ENCODE measurements around the gene KLRC3. TPM values are rescaled to one million over a fixed set of nuclear protein-coding genes. Genes with fewer than 3 reads are reported as not detected.

The KLRC3 gene
- total and polyA plus RNA-seq, 2 of the 13 experiments (the other 11 are each of a cell fraction or from before 2014, with no cell fraction given): not detected

DNA sequence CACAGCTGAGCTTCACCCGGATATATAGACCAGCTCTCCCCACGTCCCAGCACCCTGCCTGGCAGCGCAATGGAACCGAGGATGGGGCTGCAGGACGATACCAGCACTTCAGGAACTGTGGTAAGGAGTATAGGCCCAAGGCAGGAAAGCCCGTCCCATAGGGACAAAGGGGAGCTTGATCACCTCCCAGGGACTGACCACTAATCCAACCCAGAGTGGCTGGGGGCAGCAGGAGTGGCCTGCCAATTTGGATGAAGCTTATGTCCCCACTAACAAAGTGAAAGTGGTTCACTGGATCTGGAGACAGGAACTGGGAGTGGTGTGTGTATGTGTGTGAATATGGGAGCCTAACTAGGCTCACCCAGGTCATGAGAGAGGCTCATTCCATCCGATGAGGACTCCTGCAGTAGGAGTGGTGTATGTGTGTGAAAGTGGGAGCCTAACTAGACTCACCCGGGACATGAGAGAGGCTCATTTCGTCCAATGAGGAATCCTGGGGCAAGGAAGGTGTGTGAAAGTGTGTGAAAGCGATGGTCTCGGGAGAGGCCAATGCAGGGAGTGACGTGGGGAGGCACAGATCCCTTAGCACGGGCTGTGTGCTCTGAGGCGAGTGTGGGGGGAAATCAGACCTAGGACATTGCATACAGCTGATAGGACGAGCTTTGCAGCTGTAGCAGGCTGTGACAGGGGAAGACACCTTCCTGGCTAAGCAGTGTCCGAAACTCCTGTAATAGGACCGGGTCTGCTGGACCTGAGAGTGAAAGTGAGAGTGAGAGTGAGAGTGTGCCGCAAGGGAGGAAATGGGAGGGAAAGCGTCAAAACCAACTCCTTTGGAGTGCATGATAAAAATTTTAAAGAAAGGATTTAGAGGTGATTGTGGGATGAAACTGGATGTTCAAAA is 56.2 kb downstream of the KLRC3 start (continued):
- TF ChIP-seq CAMTA2 (CRISPR knock-in tag; IDR thresholded peaks at IDR 0.05; ENCODE audit: borderline replicate concordance) (0 out of 2 replicates have a peak, but pooled peaks have one; percentile 31), GTF3A (CRISPR knock-in tag; conservative IDR thresholded peaks at IDR 0.05) (no peak), ZNF44 (CRISPR knock-in tag; IDR thresholded peaks at IDR 0.05) (no peak), ZNF30 (CRISPR knock-in tag; IDR thresholded peaks at IDR 0.05) (peak; percentile 42; the same call in 1 of the 2 replicates), TAF1 (CRISPR knock-in tag; IDR thresholded peaks at IDR 0.05) (peak; percentile 48), ZNF605 (CRISPR knock-in tag; IDR thresholded peaks at IDR 0.05) (0 out of 2 replicates have a peak, but pooled peaks have one; percentile 21), HMG20A (CRISPR knock-in tag; IDR thresholded peaks at IDR 0.05; ENCODE audit: borderline replicate concordance) (no peak), MIER2 (CRISPR knock-in tag; IDR thresholded peaks at IDR 0.05) (0 out of 2 replicates have a peak, but pooled peaks have one; percentile 12), SP5 (CRISPR knock-in tag; IDR thresholded peaks at IDR 0.05; ENCODE audit: borderline replicate concordance, low read depth) (no peak), NR2F1 (CRISPR knock-in tag; IDR thresholded peaks at IDR 0.05) (no peak), GLI4 (CRISPR knock-in tag; IDR thresholded peaks at IDR 0.05; ENCODE audit: borderline replicate concordance) (peak; percentile 56; the same call in 1 of the 2 replicates), ZFY (CRISPR knock-in tag; IDR thresholded peaks at IDR 0.05) (peak; percentile 53), MYC (CRISPR knock-in tag; IDR thresholded peaks at IDR 0.05; ENCODE audit: borderline replicate concordance) (no peak)
- TF ChIP-seq, protein P1, sequence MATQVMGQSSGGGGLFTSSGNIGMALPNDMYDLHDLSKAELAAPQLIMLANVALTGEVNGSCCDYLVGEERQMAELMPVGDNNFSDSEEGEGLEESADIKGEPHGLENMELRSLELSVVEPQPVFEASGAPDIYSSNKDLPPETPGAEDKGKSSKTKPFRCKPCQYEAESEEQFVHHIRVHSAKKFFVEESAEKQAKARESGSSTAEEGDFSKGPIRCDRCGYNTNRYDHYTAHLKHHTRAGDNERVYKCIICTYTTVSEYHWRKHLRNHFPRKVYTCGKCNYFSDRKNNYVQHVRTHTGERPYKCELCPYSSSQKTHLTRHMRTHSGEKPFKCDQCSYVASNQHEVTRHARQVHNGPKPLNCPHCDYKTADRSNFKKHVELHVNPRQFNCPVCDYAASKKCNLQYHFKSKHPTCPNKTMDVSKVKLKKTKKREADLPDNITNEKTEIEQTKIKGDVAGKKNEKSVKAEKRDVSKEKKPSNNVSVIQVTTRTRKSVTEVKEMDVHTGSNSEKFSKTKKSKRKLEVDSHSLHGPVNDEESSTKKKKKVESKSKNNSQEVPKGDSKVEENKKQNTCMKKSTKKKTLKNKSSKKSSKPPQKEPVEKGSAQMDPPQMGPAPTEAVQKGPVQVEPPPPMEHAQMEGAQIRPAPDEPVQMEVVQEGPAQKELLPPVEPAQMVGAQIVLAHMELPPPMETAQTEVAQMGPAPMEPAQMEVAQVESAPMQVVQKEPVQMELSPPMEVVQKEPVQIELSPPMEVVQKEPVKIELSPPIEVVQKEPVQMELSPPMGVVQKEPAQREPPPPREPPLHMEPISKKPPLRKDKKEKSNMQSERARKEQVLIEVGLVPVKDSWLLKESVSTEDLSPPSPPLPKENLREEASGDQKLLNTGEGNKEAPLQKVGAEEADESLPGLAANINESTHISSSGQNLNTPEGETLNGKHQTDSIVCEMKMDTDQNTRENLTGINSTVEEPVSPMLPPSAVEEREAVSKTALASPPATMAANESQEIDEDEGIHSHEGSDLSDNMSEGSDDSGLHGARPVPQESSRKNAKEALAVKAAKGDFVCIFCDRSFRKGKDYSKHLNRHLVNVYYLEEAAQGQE (IDR thresholded peaks at IDR 0.05; ENCODE audit: borderline replicate concordance in 1 of 2, low read depth in 1 of 2, low read length in 2 of 2): no peak
- TF ChIP-seq, protein P2, sequence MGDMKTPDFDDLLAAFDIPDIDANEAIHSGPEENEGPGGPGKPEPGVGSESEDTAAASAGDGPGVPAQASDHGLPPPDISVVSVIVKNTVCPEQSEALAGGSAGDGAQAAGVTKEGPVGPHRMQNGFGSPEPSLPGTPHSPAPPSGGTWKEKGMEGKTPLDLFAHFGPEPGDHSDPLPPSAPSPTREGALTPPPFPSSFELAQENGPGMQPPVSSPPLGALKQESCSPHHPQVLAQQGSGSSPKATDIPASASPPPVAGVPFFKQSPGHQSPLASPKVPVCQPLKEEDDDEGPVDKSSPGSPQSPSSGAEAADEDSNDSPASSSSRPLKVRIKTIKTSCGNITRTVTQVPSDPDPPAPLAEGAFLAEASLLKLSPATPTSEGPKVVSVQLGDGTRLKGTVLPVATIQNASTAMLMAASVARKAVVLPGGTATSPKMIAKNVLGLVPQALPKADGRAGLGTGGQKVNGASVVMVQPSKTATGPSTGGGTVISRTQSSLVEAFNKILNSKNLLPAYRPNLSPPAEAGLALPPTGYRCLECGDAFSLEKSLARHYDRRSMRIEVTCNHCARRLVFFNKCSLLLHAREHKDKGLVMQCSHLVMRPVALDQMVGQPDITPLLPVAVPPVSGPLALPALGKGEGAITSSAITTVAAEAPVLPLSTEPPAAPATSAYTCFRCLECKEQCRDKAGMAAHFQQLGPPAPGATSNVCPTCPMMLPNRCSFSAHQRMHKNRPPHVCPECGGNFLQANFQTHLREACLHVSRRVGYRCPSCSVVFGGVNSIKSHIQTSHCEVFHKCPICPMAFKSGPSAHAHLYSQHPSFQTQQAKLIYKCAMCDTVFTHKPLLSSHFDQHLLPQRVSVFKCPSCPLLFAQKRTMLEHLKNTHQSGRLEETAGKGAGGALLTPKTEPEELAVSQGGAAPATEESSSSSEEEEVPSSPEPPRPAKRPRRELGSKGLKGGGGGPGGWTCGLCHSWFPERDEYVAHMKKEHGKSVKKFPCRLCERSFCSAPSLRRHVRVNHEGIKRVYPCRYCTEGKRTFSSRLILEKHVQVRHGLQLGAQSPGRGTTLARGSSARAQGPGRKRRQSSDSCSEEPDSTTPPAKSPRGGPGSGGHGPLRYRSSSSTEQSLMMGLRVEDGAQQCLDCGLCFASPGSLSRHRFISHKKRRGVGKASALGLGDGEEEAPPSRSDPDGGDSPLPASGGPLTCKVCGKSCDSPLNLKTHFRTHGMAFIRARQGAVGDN (CRISPR knock-in tag; IDR thresholded peaks at IDR 0.05): peak; percentile 48; the same call in 1 of the 2 replicates

Measured in HepG2 (cell line).